GM18511 (cell line): Measurements from ENCODE around the gene TBX21.
"Not testable (repeated sequence)": the region's sequence is repeated elsewhere in the genome, so short reads cannot be mapped to it uniquely, and the experiment has no call there.

Experiments used
- ATAC-seq: cut with Tn5 transposase; IDR thresholded peaks from one replicate; pipeline ENCODE4 v1.9.1; 2021; ENCODE audit warnings: mild to moderate bottlenecking, moderate library complexity; ENCODE audit not compliant: unreplicated experiment

The TBX21 gene

GRCh38 chr17:47762728-47763127 is 29.7 kb downstream of the TBX21 start:
- no peak for ATAC-seq

GRCh38 chr17:47763913-47764582 is 31.0 kb downstream of the TBX21 start:
- ATAC-seq, result no peak

- not testable (repeated sequence) for ATAC-seq
Measured at GRCh38 chr17:47773649-47774048, 40.6 kb downstream of the TBX21 start.

- no peak for ATAC-seq
Measured at GRCh38 chr17:47774331-47774730, 41.3 kb downstream of the TBX21 start.

- no peak for ATAC-seq
Measured at GRCh38 chr17:47774987-47775580, 42.0 kb downstream of the TBX21 start.

- no peak for ATAC-seq
Measured at GRCh38 chr17:47776330-47777197, 43.5 kb downstream of the TBX21 start.

GRCh38 chr17:47778184-47778635 is 45.2 kb downstream of the TBX21 start:
- ATAC-seq, result no peak

GRCh38 chr17:47781397-47781796 is 48.4 kb downstream of the TBX21 start:
- ATAC-seq, result no peak

GRCh38 chr17:47785538-47786123 is 52.6 kb downstream of the TBX21 start:
- no peak for ATAC-seq

- no peak for ATAC-seq
Measured at GRCh38 chr17:47789611-47790561, 56.9 kb downstream of the TBX21 start.

GRCh38 chr17:47791025-47791424 is 58.0 kb downstream of the TBX21 start:
- no peak for ATAC-seq

GRCh38 chr17:47792457-47792856 is 59.4 kb downstream of the TBX21 start:
- no peak for ATAC-seq

- no peak for ATAC-seq
Measured at GRCh38 chr17:47792979-47793378, 59.9 kb downstream of the TBX21 start.
